Measurements from ENCODE around the gene ZIC1. TPM values are rescaled to one million over a fixed set of nuclear protein-coding genes. Genes with fewer than 3 reads are reported as not detected.

Gene ZIC1
- total RNA-seq, 2 donors from 2014 or later: not detected

- intact Hi-C loops (cut with DNase I): no loop called here
- DNase-seq (ENCODE audit: low spot score): no peak
- peaks cover 49% of the 10 kb centered on the region for H3K27me3 ChIP-seq (replicated peaks; ENCODE audit: insufficient read depth)
These were observed 9.9 kb downstream of the ZIC1 start for GRCh38 chr3:147418808-147419701.

GRCh38 chr3:147419781-147420224, 10.6 kb downstream of the ZIC1 start:
- no peak overlapping the region for H3K27ac ChIP-seq
- no peak for DNase-seq (ENCODE audit: low spot score)
- H3K27me3 ChIP-seq (replicated peaks; ENCODE audit: insufficient read depth): peaks cover 51% of the 10 kb centered on the region
- H3K4me3 ChIP-seq: no peak overlapping the region
- intact Hi-C loops (cut with DNase I): no loop called here
- no peaks in the 10 kb centered on the region for H3K36me3 ChIP-seq
- no peaks in the 10 kb centered on the region for H3K4me1 ChIP-seq (replicated peaks)
- H3K9me3 ChIP-seq: no peaks in the 10 kb centered on the region
- TF ChIP-seq POLR2A (IDR thresholded peaks at IDR 0.05) (no peak), CTCF (IDR thresholded peaks at IDR 0.05) (no peak), POLR2AphosphoS5 (IDR thresholded peaks at IDR 0.05) (no peak)
- 16% methylated on average over 10 of the region's 10 CpGs for WGBS

More at GRCh38 chr3:147418808-147419701, 9.9 kb downstream of the ZIC1 start:
- 6% methylated on average over 51 of the region's 54 CpGs for WGBS
- Histone ChIP-seq H3K36me3 (no peaks in the 10 kb centered on the region), H3K27ac (no peak overlapping the region), H3K9me3 (no peaks in the 10 kb centered on the region), H3K4me1 (replicated peaks) (no peaks in the 10 kb centered on the region), H3K4me3 (no peak overlapping the region)
- no peak for TF ChIP-seq POLR2AphosphoS5 (IDR thresholded peaks at IDR 0.05)
- TF ChIP-seq CTCF (IDR thresholded peaks at IDR 0.05): no peak
- TF ChIP-seq POLR2A (IDR thresholded peaks at IDR 0.05): no peak

GRCh38 chr3:147420353-147421183, 11.4 kb downstream of the ZIC1 start:
- H3K9me3 ChIP-seq: no peaks in the 10 kb centered on the region
- H3K4me3 ChIP-seq: no peak overlapping the region
- no peak for DNase-seq (ENCODE audit: low spot score)
- WGBS: 7% methylated on average over 32 of the region's 32 CpGs
- no peak for TF ChIP-seq POLR2AphosphoS5 (IDR thresholded peaks at IDR 0.05)
- no peak for TF ChIP-seq CTCF (IDR thresholded peaks at IDR 0.05)
- no peak for TF ChIP-seq POLR2A (IDR thresholded peaks at IDR 0.05)
- intact Hi-C loops (cut with DNase I): no loop called here
- H3K36me3 ChIP-seq: no peaks in the 10 kb centered on the region
- peaks cover 47% of the 10 kb centered on the region for H3K27me3 ChIP-seq (replicated peaks; ENCODE audit: insufficient read depth)
- no peaks in the 10 kb centered on the region for H3K4me1 ChIP-seq (replicated peaks)
- no peak overlapping the region for H3K27ac ChIP-seq

- H3K27ac ChIP-seq: no peak overlapping the region
- H3K9me3 ChIP-seq: no peaks in the 10 kb centered on the region
- TF ChIP-seq POLR2A (IDR thresholded peaks at IDR 0.05) (no peak), POLR2AphosphoS5 (IDR thresholded peaks at IDR 0.05) (no peak), CTCF (IDR thresholded peaks at IDR 0.05) (no peak)
- intact Hi-C loops (cut with DNase I): no loop called here
- no peak for DNase-seq (ENCODE audit: low spot score)
- 4% methylated on average over 45 of the region's 53 CpGs for WGBS
- no peaks in the 10 kb centered on the region for H3K36me3 ChIP-seq
- no peaks in the 10 kb centered on the region for H3K4me1 ChIP-seq (replicated peaks)
- no peak overlapping the region for H3K4me3 ChIP-seq
- peaks cover 47% of the 10 kb centered on the region for H3K27me3 ChIP-seq (replicated peaks; ENCODE audit: insufficient read depth)
These were observed 12.2 kb downstream of the ZIC1 start for GRCh38 chr3:147421184-147421912.
